ENCODE measurements around the gene RARB.

The RARB gene

GRCh38 chr3:25416176-25416575 is 11.9 kb upstream of the RARB start:
- Histone ChIP-seq H3K79me2 (ENCODE audit: control insufficient read depth, insufficient read depth, low read length) (no peaks in the 10 kb centered on the region), H3K18ac (ENCODE audit: low read length) (no peak overlapping the region), H3K4me3 (ENCODE audit: low read length) (no peak overlapping the region), H3K9ac (ENCODE audit: low read length) (no peak overlapping the region), H3K4me1 (ENCODE audit: control insufficient read depth, low read depth, low read length) (peaks cover 4% of the 10 kb centered on the region), H4K5ac (ENCODE audit: low read length) (no peak overlapping the region), H2AK5ac (ENCODE audit: low read length) (no peak overlapping the region), H2BK120ac (ENCODE audit: low read depth, low read length) (no peak overlapping the region), H3K23ac (ENCODE audit: low read length) (no peak overlapping the region), H2BK15ac (replicated peaks; ENCODE audit: low read depth) (no peak overlapping the region), H3K27me3 (ENCODE audit: insufficient read depth, low read length, poor library complexity) (no peaks in the 10 kb centered on the region), H3K4ac (ENCODE audit: low read depth, low read length) (no peak overlapping the region), H3K79me1 (ENCODE audit: low read length) (no peaks in the 10 kb centered on the region), H2BK5ac (ENCODE audit: low read length) (no peak overlapping the region), H3K56ac (ENCODE audit: low read length) (no peak overlapping the region), H3K4me2 (ENCODE audit: low read length) (no peak overlapping the region), H4K8ac (ENCODE audit: low read depth, low read length) (no peak overlapping the region), H3K27ac (ENCODE audit: low read depth, low read length) (no peak overlapping the region), H3K36me3 (ENCODE audit: control insufficient read depth, insufficient read depth, low read length) (no peaks in the 10 kb centered on the region)
- DNase-seq: no peak
- WGBS (ENCODE audit: extremely low coverage, insufficient coverage, low lambda C conversion rate): no CpG with 5 or more reads among the region's 6 CpGs

GRCh38 chr3:25418596-25418995 is 9.5 kb upstream of the RARB start:
- Histone ChIP-seq H3K56ac (ENCODE audit: low read length) (no peak overlapping the region), H3K9ac (ENCODE audit: low read length) (no peak overlapping the region), H3K27ac (ENCODE audit: low read depth, low read length) (no peak overlapping the region), H3K18ac (ENCODE audit: low read length) (no peak overlapping the region), H3K79me2 (ENCODE audit: control insufficient read depth, insufficient read depth, low read length) (no peaks in the 10 kb centered on the region), H2AK5ac (ENCODE audit: low read length) (no peak overlapping the region), H4K8ac (ENCODE audit: low read depth, low read length) (no peak overlapping the region), H3K4me3 (ENCODE audit: low read length) (no peak overlapping the region), H3K23ac (ENCODE audit: low read length) (no peak overlapping the region), H3K27me3 (ENCODE audit: insufficient read depth, low read length, poor library complexity) (no peaks in the 10 kb centered on the region), H3K36me3 (ENCODE audit: control insufficient read depth, insufficient read depth, low read length) (no peaks in the 10 kb centered on the region), H3K79me1 (ENCODE audit: low read length) (no peaks in the 10 kb centered on the region), H2BK5ac (ENCODE audit: low read length) (no peak overlapping the region), H3K4me2 (ENCODE audit: low read length) (no peak overlapping the region), H3K4me1 (ENCODE audit: control insufficient read depth, low read depth, low read length) (peaks cover 4% of the 10 kb centered on the region), H4K5ac (ENCODE audit: low read length) (no peak overlapping the region), H3K4ac (ENCODE audit: low read depth, low read length) (no peak overlapping the region), H2BK15ac (replicated peaks; ENCODE audit: low read depth) (no peak overlapping the region), H2BK120ac (ENCODE audit: low read depth, low read length) (no peak overlapping the region)
- no CpG with 5 or more reads among the region's 1 CpG for WGBS (ENCODE audit: extremely low coverage, insufficient coverage, low lambda C conversion rate)
- no peak for DNase-seq

GRCh38 chr3:25419251-25419650 is 8.8 kb upstream of the RARB start:
- Histone ChIP-seq H4K5ac (ENCODE audit: low read length) (no peak overlapping the region), H2BK120ac (ENCODE audit: low read depth, low read length) (no peak overlapping the region), H3K4me1 (ENCODE audit: control insufficient read depth, low read depth, low read length) (peaks cover 4% of the 10 kb centered on the region), H3K27me3 (ENCODE audit: insufficient read depth, low read length, poor library complexity) (no peaks in the 10 kb centered on the region), H2BK15ac (replicated peaks; ENCODE audit: low read depth) (no peak overlapping the region), H3K4me2 (ENCODE audit: low read length) (no peak overlapping the region), H3K4me3 (ENCODE audit: low read length) (no peak overlapping the region), H4K8ac (ENCODE audit: low read depth, low read length) (no peak overlapping the region), H3K9ac (ENCODE audit: low read length) (no peak overlapping the region), H3K56ac (ENCODE audit: low read length) (no peak overlapping the region), H2AK5ac (ENCODE audit: low read length) (no peak overlapping the region), H3K23ac (ENCODE audit: low read length) (no peak overlapping the region), H3K79me2 (ENCODE audit: control insufficient read depth, insufficient read depth, low read length) (no peaks in the 10 kb centered on the region), H3K79me1 (ENCODE audit: low read length) (no peaks in the 10 kb centered on the region), H3K4ac (ENCODE audit: low read depth, low read length) (no peak overlapping the region), H3K36me3 (ENCODE audit: control insufficient read depth, insufficient read depth, low read length) (no peaks in the 10 kb centered on the region), H3K27ac (ENCODE audit: low read depth, low read length) (no peak overlapping the region), H3K18ac (ENCODE audit: low read length) (no peak overlapping the region), H2BK5ac (ENCODE audit: low read length) (no peak overlapping the region)
- no CpG with 5 or more reads among the region's 1 CpG for WGBS (ENCODE audit: extremely low coverage, insufficient coverage, low lambda C conversion rate)
- no peak for DNase-seq

- DNase-seq: peak; percentile 82
- no peak overlapping the region for H3K4me2 ChIP-seq (ENCODE audit: low read length)
- H2BK15ac ChIP-seq (replicated peaks; ENCODE audit: low read depth): no peak overlapping the region
- no peak overlapping the region for H3K23ac ChIP-seq (ENCODE audit: low read length)
- H3K18ac ChIP-seq (ENCODE audit: low read length): no peak overlapping the region
- H3K4ac ChIP-seq (ENCODE audit: low read depth, low read length): no peak overlapping the region
- H3K79me1 ChIP-seq (ENCODE audit: low read length): no peaks in the 10 kb centered on the region
- H2BK5ac ChIP-seq (ENCODE audit: low read length): no peak overlapping the region
- H2AK5ac ChIP-seq (ENCODE audit: low read length): no peak overlapping the region
- H3K56ac ChIP-seq (ENCODE audit: low read length): no peak overlapping the region
- H3K27me3 ChIP-seq (ENCODE audit: insufficient read depth, low read length, poor library complexity): no peaks in the 10 kb centered on the region
- no peak overlapping the region for H3K9ac ChIP-seq (ENCODE audit: low read length)
- no peak overlapping the region for H2BK120ac ChIP-seq (ENCODE audit: low read depth, low read length)
- no peak overlapping the region for H3K4me3 ChIP-seq (ENCODE audit: low read length)
- H3K27ac ChIP-seq (ENCODE audit: low read depth, low read length): no peak overlapping the region
- no peak overlapping the region for H4K8ac ChIP-seq (ENCODE audit: low read depth, low read length)
- H3K4me1 ChIP-seq (ENCODE audit: control insufficient read depth, low read depth, low read length): peaks cover 4% of the 10 kb centered on the region
- no peaks in the 10 kb centered on the region for H3K36me3 ChIP-seq (ENCODE audit: control insufficient read depth, insufficient read depth, low read length)
- H4K5ac ChIP-seq (ENCODE audit: low read length): no peak overlapping the region
- no peaks in the 10 kb centered on the region for H3K79me2 ChIP-seq (ENCODE audit: control insufficient read depth, insufficient read depth, low read length)
Observed at GRCh38 chr3:25420147-25420546, 7.9 kb upstream of the RARB start.

GRCh38 chr3:25420885-25421284 is 7.2 kb upstream of the RARB start:
- H3K4me3 ChIP-seq (ENCODE audit: low read length): no peak overlapping the region
- H3K4me2 ChIP-seq (ENCODE audit: low read length): no peak overlapping the region
- H3K27ac ChIP-seq (ENCODE audit: low read depth, low read length): no peak overlapping the region
- H4K8ac ChIP-seq (ENCODE audit: low read depth, low read length): no peak overlapping the region
- no peaks in the 10 kb centered on the region for H3K79me1 ChIP-seq (ENCODE audit: low read length)
- no peak for DNase-seq
- H3K23ac ChIP-seq (ENCODE audit: low read length): no peak overlapping the region
- H3K56ac ChIP-seq (ENCODE audit: low read length): no peak overlapping the region
- H3K79me2 ChIP-seq (ENCODE audit: control insufficient read depth, insufficient read depth, low read length): no peaks in the 10 kb centered on the region
- no peak overlapping the region for H3K18ac ChIP-seq (ENCODE audit: low read length)
- H3K4me1 ChIP-seq (ENCODE audit: control insufficient read depth, low read depth, low read length): peaks cover 4% of the 10 kb centered on the region
- H3K36me3 ChIP-seq (ENCODE audit: control insufficient read depth, insufficient read depth, low read length): no peaks in the 10 kb centered on the region
- no peak overlapping the region for H3K4ac ChIP-seq (ENCODE audit: low read depth, low read length)
- H2BK15ac ChIP-seq (replicated peaks; ENCODE audit: low read depth): no peak overlapping the region
- H2BK5ac ChIP-seq (ENCODE audit: low read length): no peak overlapping the region
- no peak overlapping the region for H2BK120ac ChIP-seq (ENCODE audit: low read depth, low read length)
- no peak overlapping the region for H2AK5ac ChIP-seq (ENCODE audit: low read length)
- H3K27me3 ChIP-seq (ENCODE audit: insufficient read depth, low read length, poor library complexity): no peaks in the 10 kb centered on the region
- H3K9ac ChIP-seq (ENCODE audit: low read length): no peak overlapping the region
- H4K5ac ChIP-seq (ENCODE audit: low read length): no peak overlapping the region

- Histone ChIP-seq H3K27me3 (ENCODE audit: insufficient read depth, low read length, poor library complexity) (no peaks in the 10 kb centered on the region), H3K27ac (ENCODE audit: low read depth, low read length) (no peak overlapping the region), H3K36me3 (ENCODE audit: control insufficient read depth, insufficient read depth, low read length) (no peaks in the 10 kb centered on the region), H3K4me3 (ENCODE audit: low read length) (no peak overlapping the region), H2BK5ac (ENCODE audit: low read length) (no peak overlapping the region), H4K5ac (ENCODE audit: low read length) (no peak overlapping the region), H2BK120ac (ENCODE audit: low read depth, low read length) (no peak overlapping the region), H2BK15ac (replicated peaks; ENCODE audit: low read depth) (no peak overlapping the region), H4K8ac (ENCODE audit: low read depth, low read length) (no peak overlapping the region), H3K23ac (ENCODE audit: low read length) (no peak overlapping the region), H3K4me1 (ENCODE audit: control insufficient read depth, low read depth, low read length) (peaks cover 4% of the 10 kb centered on the region), H3K79me2 (ENCODE audit: control insufficient read depth, insufficient read depth, low read length) (no peaks in the 10 kb centered on the region), H3K9ac (ENCODE audit: low read length) (no peak overlapping the region), H3K79me1 (ENCODE audit: low read length) (no peaks in the 10 kb centered on the region), H2AK5ac (ENCODE audit: low read length) (no peak overlapping the region), H3K4ac (ENCODE audit: low read depth, low read length) (peak overlapping the region; percentile 10), H3K56ac (ENCODE audit: low read length) (no peak overlapping the region), H3K18ac (ENCODE audit: low read length) (no peak overlapping the region), H3K4me2 (ENCODE audit: low read length) (no peak overlapping the region)
- no CpG with 5 or more reads among the region's 2 CpGs for whole genome bisulfite sequencing (ENCODE audit: extremely low coverage, insufficient coverage, low lambda C conversion rate)
- DNase-seq: no peak
Observed at GRCh38 chr3:25421747-25422146, 6.3 kb upstream of the RARB start.
